Panc1 (cell line): ENCODE data around the gene OR5AK2.

Source experiments
- CTCF ChIP-seq: fragments of 450-650 bp; IDR thresholded peaks from 2 replicates; pipeline ENCODE4 v1.5.1; 2017; ENCODE audit warnings: mild to moderate bottlenecking
- REST ChIP-seq, 2 experiments: IDR thresholded peaks; 2 replicates each; pipeline ENCODE4 v1.6.1; 2011 to 2012; ENCODE audit warnings: low read depth in 2 of 2, control low read depth in 1 of 2, low read length in 1 of 2, mild to moderate bottlenecking in 1 of 2, moderate library complexity in 1 of 2; ENCODE audit not compliant: insufficient read depth in 1 of 2

GRCh38 chr11:57031556-57031955 lies 42.8 kb downstream of the OR5AK2 start:
- TF ChIP-seq CTCF (no peak), REST (IDR thresholded peaks at IDR 0.05; ENCODE audit: insufficient read depth in 1 of 2, low read depth in 2 of 2, low read length in 1 of 2) (no peak)
